Measurements from ENCODE around the gene TRMT6.

DNA sequence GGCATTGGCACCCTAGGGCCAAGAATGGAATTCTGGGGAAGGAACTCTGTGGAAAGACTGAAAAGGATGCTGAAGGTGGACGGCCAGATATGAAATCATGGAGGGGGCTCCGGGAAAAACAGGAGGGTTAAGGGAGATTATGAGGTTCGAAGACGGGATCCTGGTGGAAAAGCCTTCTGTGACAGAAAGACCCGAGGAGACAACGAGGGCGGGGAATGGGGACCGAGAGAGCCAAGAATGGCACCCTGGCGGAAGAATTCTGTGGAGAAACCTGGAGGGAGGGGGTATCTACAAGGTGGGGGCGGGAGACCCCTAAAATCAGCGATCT, 426 bp downstream of the TRMT6 start:
- TF ChIP-seq, protein P1, sequence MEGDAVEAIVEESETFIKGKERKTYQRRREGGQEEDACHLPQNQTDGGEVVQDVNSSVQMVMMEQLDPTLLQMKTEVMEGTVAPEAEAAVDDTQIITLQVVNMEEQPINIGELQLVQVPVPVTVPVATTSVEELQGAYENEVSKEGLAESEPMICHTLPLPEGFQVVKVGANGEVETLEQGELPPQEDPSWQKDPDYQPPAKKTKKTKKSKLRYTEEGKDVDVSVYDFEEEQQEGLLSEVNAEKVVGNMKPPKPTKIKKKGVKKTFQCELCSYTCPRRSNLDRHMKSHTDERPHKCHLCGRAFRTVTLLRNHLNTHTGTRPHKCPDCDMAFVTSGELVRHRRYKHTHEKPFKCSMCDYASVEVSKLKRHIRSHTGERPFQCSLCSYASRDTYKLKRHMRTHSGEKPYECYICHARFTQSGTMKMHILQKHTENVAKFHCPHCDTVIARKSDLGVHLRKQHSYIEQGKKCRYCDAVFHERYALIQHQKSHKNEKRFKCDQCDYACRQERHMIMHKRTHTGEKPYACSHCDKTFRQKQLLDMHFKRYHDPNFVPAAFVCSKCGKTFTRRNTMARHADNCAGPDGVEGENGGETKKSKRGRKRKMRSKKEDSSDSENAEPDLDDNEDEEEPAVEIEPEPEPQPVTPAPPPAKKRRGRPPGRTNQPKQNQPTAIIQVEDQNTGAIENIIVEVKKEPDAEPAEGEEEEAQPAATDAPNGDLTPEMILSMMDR (IDR thresholded peaks at IDR 0.05) = no peak
- no peak for TF ChIP-seq EP300 (IDR thresholded peaks at IDR 0.05)
